ENCODE results near the gene GALE. TPM values are rescaled to one million over a fixed set of nuclear protein-coding genes. Genes with fewer than 3 reads are reported as not detected.
"Not testable (repeated sequence)": the region's sequence is repeated elsewhere in the genome, so short reads cannot be mapped to it uniquely, and the experiment has no call there.

GALE gene
- total and polyA plus RNA-seq, 5 experiments from 2014 or later: 8.0 to 12.7 (median 8.7) TPM

- ATAC-seq (peak; percentile 89 to 90), DNase-seq (peak; percentile 73 to 90 (median 80))
- Mint-ChIP-seq H3K27me3 (no peaks in the 10 kb centered on the region), H3K27ac (peak within 1 kb of the TSS; percentile 93 to 99 (median 96)), H3K4me1 (peaks cover 14 to 39% (median 28%) of the 10 kb centered on the region in 4 donors), H3K4me3 (peak within 1 kb of the TSS; percentile 83 to 100 (median 96)), H3K9me3 (no peaks in the 10 kb centered on the region), H3K36me3 (peaks cover 0 to 39% (median 8%) of the 10 kb centered on the region in 3 donors)
- POLR2A ChIA-PET: interaction anchor here (0.8 to 6.8 kb wide), 8 partner anchors 8 to 34 kb away, joined by 3 to 64 read pairs (median 5); partner anchors contain the start of genes GALE, HMGCL and PITHD1
These were observed 9.6 kb downstream of the GALE start, which contains the start of gene LYPLA2 for GRCh38 chr1:23790696-23791515. Gene LYPLA2 (plus strand): TSS chr1:23791145. CDS start chr1:23792683, 1,538 bp downstream.

DNA sequence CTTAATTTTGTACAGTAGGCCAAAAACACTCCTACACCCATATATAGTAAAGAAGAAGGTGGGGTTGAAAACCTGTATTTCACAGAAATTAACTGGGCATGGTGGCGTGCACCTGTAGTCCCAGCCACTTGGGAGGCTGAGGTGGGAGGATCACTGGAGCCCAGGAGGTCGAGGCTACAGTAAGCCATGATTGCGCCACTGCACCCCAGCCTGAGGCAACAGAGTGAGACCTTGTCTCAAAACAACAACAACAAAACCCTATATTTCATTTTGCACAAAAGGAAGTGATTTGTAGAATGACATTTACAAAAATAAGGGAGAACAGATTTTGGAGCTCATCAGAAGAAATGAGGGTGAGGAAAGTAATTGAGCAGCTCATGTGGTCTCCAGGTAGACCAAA, 11.9 kb downstream of the GALE start:
- DNase-seq: no peak
- peaks cover 14 to 37% (median 31%) of the 10 kb centered on the region in 4 donors for H3K4me1 Mint-ChIP-seq
- no peak for ATAC-seq
- H3K9me3 Mint-ChIP-seq: no peaks in the 10 kb centered on the region
- peaks cover 0 to 50% (median 11%) of the 10 kb centered on the region in 3 donors for H3K36me3 Mint-ChIP-seq
- H3K27ac Mint-ChIP-seq: peak overlapping the region in 8 of 10 donors; percentile 10 to 92 (median 58)
- H3K27me3 Mint-ChIP-seq: no peaks in the 10 kb centered on the region
- POLR2A ChIA-PET: interaction anchor here (2.6 to 6.8 kb wide), 3 partner anchors 8 to 12 kb away, joined by 7 to 64 read pairs (median 8); partner anchors contain the start of genes GALE and PITHD1
- peak overlapping the region in 6 of 10 donors; percentile 10 to 50 (median 30) for H3K4me3 Mint-ChIP-seq

- Mint-ChIP-seq H3K27me3 (no peaks in the 10 kb centered on the region), H3K36me3 (peaks cover 0 to 57% (median 11%) of the 10 kb centered on the region in 3 donors), H3K4me3 (peak overlapping the region in 1 of 10 donors; percentile 18), H3K27ac (peak overlapping the region in 2 of 10 donors; percentile 12 to 37), H3K9me3 (no peaks in the 10 kb centered on the region), H3K4me1 (peaks cover 14 to 35% (median 26%) of the 10 kb centered on the region in 4 donors)
- ATAC-seq: no peak
- POLR2A ChIA-PET: interaction anchor here (2.6 to 6.8 kb wide), 3 partner anchors 7 to 13 kb away, joined by 7 to 64 read pairs (median 8); partner anchors contain the start of genes GALE and PITHD1
- no peak for DNase-seq
These were observed 12.9 kb downstream of the GALE start for GRCh38 chr1:23787701-23788100.

DNA sequence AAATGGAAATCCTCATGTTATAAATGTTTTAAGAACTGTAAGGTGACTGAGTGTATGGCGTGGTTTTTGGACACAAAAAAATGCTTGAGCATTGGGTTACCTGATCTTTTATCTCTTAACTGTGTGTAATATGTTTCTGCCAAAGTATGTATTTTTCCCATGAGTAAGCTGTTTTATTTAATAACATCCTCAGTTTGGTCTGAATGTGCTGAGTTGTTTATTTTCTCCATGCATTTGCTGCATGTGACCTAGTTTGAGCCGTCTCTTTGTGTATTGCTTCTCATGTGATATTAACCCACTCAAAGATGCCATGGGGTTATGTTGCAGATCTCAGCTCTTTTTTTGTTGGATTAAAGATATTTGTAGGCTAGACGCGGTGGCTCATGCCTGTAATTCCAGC, 15.7 kb downstream of the GALE start:
- H3K4me1 Mint-ChIP-seq: peaks cover 7 to 29% (median 14%) of the 10 kb centered on the region in 4 donors
- ATAC-seq: no peak
- H3K9me3 Mint-ChIP-seq: no peaks in the 10 kb centered on the region
- H3K4me3 Mint-ChIP-seq: no peak overlapping the region
- no peaks in the 10 kb centered on the region for H3K27me3 Mint-ChIP-seq
- H3K36me3 Mint-ChIP-seq: peaks cover 0 to 75% (median 11%) of the 10 kb centered on the region in 3 donors
- POLR2A ChIA-PET: no interaction called here
- H3K27ac Mint-ChIP-seq: peak overlapping the region in 1 of 10 donors; percentile 36
- no peak for DNase-seq

DNA sequence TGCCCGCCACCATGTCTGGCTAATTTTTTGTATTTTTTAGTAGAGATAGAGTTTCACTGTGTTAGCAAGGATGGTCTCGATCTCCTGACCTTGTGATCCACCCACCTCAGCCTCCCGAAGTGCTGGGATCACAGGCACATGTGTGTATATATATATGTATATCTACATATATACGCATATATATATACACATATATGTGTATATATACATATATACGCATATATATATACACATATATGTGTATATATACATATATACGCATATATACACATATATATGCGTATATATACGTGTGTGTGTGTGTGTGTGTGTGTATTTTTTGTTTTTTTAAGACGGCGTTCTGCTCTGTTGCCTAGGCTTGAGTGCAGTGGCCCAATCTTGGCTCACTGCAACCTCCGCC, 17.4 kb downstream of the GALE start:
- H3K27ac Mint-ChIP-seq, H3K27me3 Mint-ChIP-seq, ATAC-seq, H3K4me3 Mint-ChIP-seq, DNase-seq, H3K9me3 Mint-ChIP-seq: not testable (repeated sequence)
- POLR2A ChIA-PET: interaction anchor here (1.5 kb wide), 1 partner anchor 8 kb away, joined by 4 read pairs; the partner anchor contains the start of gene LYPLA2
- Mint-ChIP-seq H3K4me1 (peaks cover 14 to 38% (median 22%) of the 10 kb centered on the region in 4 donors), H3K36me3 (peaks cover 0 to 67% (median 11%) of the 10 kb centered on the region in 3 donors)

GRCh38 chr1:23779826-23780371, 20.7 kb downstream of the GALE start:
- peak overlapping the region; percentile 84 to 97 (median 92) for H3K4me3 Mint-ChIP-seq
- POLR2A ChIA-PET: interaction anchor here (0.6 to 3.7 kb wide), 4 partner anchors 9 to 1612 kb away, joined by 4 to 42 read pairs (median 6); partner anchors contain the start of gene GALE
- H3K27ac Mint-ChIP-seq: peak overlapping the region in 8 of 10 donors; percentile 4 to 97 (median 87)
- peaks cover 0 to 35% (median 2%) of the 10 kb centered on the region in 3 donors for H3K36me3 Mint-ChIP-seq
- ATAC-seq (no peak), DNase-seq (no peak)
- no peaks in the 10 kb centered on the region for H3K27me3 Mint-ChIP-seq
- H3K4me1 Mint-ChIP-seq: peaks cover 14 to 61% (median 33%) of the 10 kb centered on the region in 4 donors
- H3K9me3 Mint-ChIP-seq: no peaks in the 10 kb centered on the region

DNA sequence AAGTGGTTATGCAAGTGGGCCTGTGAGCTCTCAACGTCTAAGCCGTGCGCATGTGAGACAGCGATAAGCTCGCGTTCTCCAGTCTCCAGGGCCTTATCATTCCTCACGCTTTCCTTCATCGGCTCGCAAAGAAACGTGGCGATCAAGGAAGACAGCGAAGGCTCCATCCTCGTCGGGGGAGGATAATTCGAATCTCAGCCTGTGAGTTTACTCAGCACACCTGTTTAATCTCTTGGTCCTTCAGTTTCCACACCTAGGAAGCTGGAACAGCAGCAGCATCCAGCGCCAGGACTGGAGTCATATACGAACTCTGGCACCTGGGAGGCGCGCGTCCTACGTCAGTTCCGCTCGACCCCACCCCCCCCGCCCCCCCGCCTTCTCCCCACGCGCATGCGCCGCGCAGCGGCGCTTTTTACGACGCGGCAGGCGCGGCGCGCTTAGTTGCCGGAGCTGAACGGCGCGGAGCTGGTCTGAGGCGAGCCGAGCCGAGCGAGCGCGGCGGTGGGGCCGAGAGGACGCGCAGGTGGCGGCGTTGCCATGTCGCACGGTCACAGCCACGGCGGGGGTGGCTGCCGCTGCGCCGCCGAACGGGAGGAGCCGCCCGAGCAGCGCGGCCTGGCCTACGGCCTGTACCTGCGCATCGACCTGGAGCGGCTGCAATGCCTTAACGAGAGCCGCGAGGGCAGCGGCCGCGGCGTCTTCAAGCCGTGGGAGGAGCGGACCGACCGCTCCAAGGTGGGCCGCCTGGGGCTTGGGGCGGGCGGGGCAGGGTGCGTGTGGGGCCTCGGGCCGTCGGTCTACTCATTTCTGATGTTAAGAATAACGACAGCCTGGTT, 22.4 kb downstream of the GALE start, which contains the start of gene PITHD1:
Gene PITHD1, plus strand, starts transcription at position 440 of the 836 bp plus-strand sequence. Its CDS starts 98 bp downstream, at position 538.
- Mint-ChIP-seq H3K9me3 (no peaks in the 10 kb centered on the region), H3K4me1 (peaks cover 15 to 64% (median 36%) of the 10 kb centered on the region in 4 donors), H3K36me3 (peaks cover 0 to 24% (median 0%) of the 10 kb centered on the region in 3 donors), H3K4me3 (peak within 1 kb of the TSS; percentile 84 to 97 (median 94)), H3K27ac (peak within 1 kb of the TSS; percentile 86 to 99 (median 97)), H3K27me3 (no peaks in the 10 kb centered on the region)
- DNase-seq: peak; percentile 70 to 87 (median 80)
- POLR2A ChIA-PET: interaction anchor here (0.5 to 3.7 kb wide), 15 partner anchors 9 to 585 kb away, joined by 3 to 42 read pairs (median 6); partner anchors contain the start of genes ELOA, FUCA1, GALE and HMGCL
- peak; percentile 86 to 90 for ATAC-seq

- Mint-ChIP-seq H3K27ac (peak overlapping the region in 4 of 10 donors; percentile 7 to 85 (median 32)), H3K4me1 (peaks cover 15 to 59% (median 39%) of the 10 kb centered on the region in 4 donors), H3K27me3 (no peaks in the 10 kb centered on the region), H3K9me3 (no peaks in the 10 kb centered on the region), H3K4me3 (peak overlapping the region in 3 of 10 donors; percentile 19 to 96 (median 40)), H3K36me3 (peaks cover 0 to 12% (median 0%) of the 10 kb centered on the region in 3 donors)
- no peak for DNase-seq
- no peak for ATAC-seq
- POLR2A ChIA-PET: no interaction called here
These were observed 24.3 kb downstream of the GALE start for GRCh38 chr1:23776217-23776616.

GRCh38 chr1:23774174-23774880, 26.2 kb downstream of the GALE start:
- H3K9me3 Mint-ChIP-seq: no peaks in the 10 kb centered on the region
- peak overlapping the region in 4 of 10 donors; percentile 9 to 65 (median 42) for H3K27ac Mint-ChIP-seq
- peaks cover 6 to 45% (median 28%) of the 10 kb centered on the region in 4 donors for H3K4me1 Mint-ChIP-seq
- no peaks in the 10 kb centered on the region for H3K27me3 Mint-ChIP-seq
- DNase-seq (no peak), ATAC-seq (no peak)
- POLR2A ChIA-PET: interaction anchor here (1.9 kb wide), 1 partner anchor 17 kb away, joined by 8 read pairs; the partner anchor contains the start of gene LYPLA2
- H3K4me3 Mint-ChIP-seq: peak overlapping the region in 1 of 10 donors; percentile 24
- peaks cover 0 to 3% (median 0%) of the 10 kb centered on the region in 3 donors for H3K36me3 Mint-ChIP-seq

DNA sequence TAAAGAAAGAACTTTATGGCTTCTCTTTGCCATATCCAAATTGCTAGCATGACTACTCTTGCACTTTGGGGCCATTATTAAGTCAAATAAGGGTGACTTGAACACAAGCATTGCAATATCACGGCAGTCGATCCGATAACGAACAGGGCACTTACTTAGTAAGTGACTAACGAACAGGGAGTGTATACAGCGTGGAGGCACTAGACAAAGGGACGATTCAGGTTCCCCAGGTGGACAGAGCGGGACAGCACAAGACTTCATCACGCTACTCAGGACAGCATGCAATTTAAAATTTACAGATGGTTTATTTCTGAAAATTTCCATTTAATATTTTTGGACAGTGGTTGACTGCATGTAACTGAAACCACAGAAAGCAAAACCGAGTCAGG, 27.7 kb downstream of the GALE start:
- H3K4me1 Mint-ChIP-seq: peaks cover 3 to 39% (median 19%) of the 10 kb centered on the region in 4 donors
- POLR2A ChIA-PET: no interaction called here
- H3K27ac Mint-ChIP-seq: no peak overlapping the region
- H3K4me3 Mint-ChIP-seq: no peak overlapping the region
- DNase-seq: no peak
- H3K36me3 Mint-ChIP-seq: peaks cover 0 to 13% (median 0%) of the 10 kb centered on the region in 3 donors
- no peaks in the 10 kb centered on the region for H3K27me3 Mint-ChIP-seq
- no peaks in the 10 kb centered on the region for H3K9me3 Mint-ChIP-seq
- ATAC-seq: no peak
